ENCODE measurements around the gene HGFAC.

The HGFAC gene

GRCh38 chr4:3441501-3442459, at the start of gene HGFAC:
Gene HGFAC, plus strand, starts transcription at chr4:3441968. Its CDS starts 34 bp downstream, at chr4:3442002.
- DNase-seq (ENCODE audit: low read depth in 3 of 3, low spot score in 1 of 3), result no peak

GRCh38 chr4:3392321-3392720, 49.4 kb upstream of the HGFAC start:
- DNase-seq (ENCODE audit: low read depth in 3 of 3, low spot score in 1 of 3), result no peak

GRCh38 chr4:3393171-3393570, 48.6 kb upstream of the HGFAC start:
- no peak for DNase-seq (ENCODE audit: low read depth in 3 of 3, low spot score in 1 of 3)

- DNase-seq (ENCODE audit: low read depth in 3 of 3, low spot score in 1 of 3), result no peak
These were observed 45.2 kb upstream of the HGFAC start for GRCh38 chr4:3396600-3396999.

- DNase-seq (ENCODE audit: low read depth in 3 of 3, low spot score in 1 of 3), result no peak
These were observed 44.6 kb upstream of the HGFAC start for GRCh38 chr4:3397128-3397527.

- DNase-seq (ENCODE audit: low read depth in 3 of 3, low spot score in 1 of 3), result no peak
These were observed 42.2 kb upstream of the HGFAC start for GRCh38 chr4:3399277-3400194.

GRCh38 chr4:3401436-3402171, 40.2 kb upstream of the HGFAC start:
- no peak for DNase-seq (ENCODE audit: low read depth in 3 of 3, low spot score in 1 of 3)

GRCh38 chr4:3402491-3403347, 39.0 kb upstream of the HGFAC start:
- DNase-seq (ENCODE audit: low read depth in 3 of 3, low spot score in 1 of 3), result no peak

- DNase-seq (ENCODE audit: low read depth in 3 of 3, low spot score in 1 of 3), result no peak
These were observed 38.3 kb upstream of the HGFAC start for GRCh38 chr4:3403348-3403906.

GRCh38 chr4:3404546-3404945, 37.2 kb upstream of the HGFAC start:
- DNase-seq (ENCODE audit: low read depth in 3 of 3, low spot score in 1 of 3), result no peak

GRCh38 chr4:3405176-3405575, 36.6 kb upstream of the HGFAC start:
- no peak for DNase-seq (ENCODE audit: low read depth in 3 of 3, low spot score in 1 of 3)

GRCh38 chr4:3406021-3406420, 35.7 kb upstream of the HGFAC start:
- no peak for DNase-seq (ENCODE audit: low read depth in 3 of 3, low spot score in 1 of 3)

- DNase-seq (ENCODE audit: low read depth in 3 of 3, low spot score in 1 of 3), result no peak
These were observed 35.3 kb upstream of the HGFAC start for GRCh38 chr4:3406431-3406830.

- DNase-seq (ENCODE audit: low read depth in 3 of 3, low spot score in 1 of 3), result no peak
These were observed 34.5 kb upstream of the HGFAC start for GRCh38 chr4:3407171-3407771.

GRCh38 chr4:3407930-3408792, 33.6 kb upstream of the HGFAC start:
- no peak for DNase-seq (ENCODE audit: low read depth in 3 of 3, low spot score in 1 of 3)

- DNase-seq (ENCODE audit: low read depth in 3 of 3, low spot score in 1 of 3), result no peak
These were observed 32.9 kb upstream of the HGFAC start for GRCh38 chr4:3408793-3409330.

GRCh38 chr4:3409571-3410091, 32.1 kb upstream of the HGFAC start:
- DNase-seq (ENCODE audit: low read depth in 3 of 3, low spot score in 1 of 3), result no peak
